ENCODE results near the gene RBM22.
A peak's percentile ranks its signal among the peaks of the same experiment; 100 is the strongest.

DNA sequence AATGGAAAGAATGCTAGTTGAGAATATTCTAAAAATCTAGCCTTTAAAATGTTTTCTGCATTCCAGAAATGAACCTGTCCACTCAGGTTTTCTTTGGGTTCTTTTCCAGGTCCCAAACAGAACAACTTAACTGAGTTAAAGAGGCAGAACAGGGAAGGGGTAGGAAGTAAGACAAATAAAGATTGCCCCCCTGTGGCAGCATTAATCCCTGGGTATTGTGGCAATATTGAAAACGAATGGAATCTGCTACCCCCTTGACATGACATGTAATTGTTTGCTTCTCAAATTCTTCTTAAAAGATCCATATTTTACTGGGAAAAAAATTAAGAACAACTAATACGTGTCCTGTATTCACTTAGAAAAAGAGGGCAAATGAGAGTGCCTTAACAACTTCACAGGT lies 9.3 kb upstream of the RBM22 start:
- TF ChIP-seq POLR2AphosphoS5 (IDR thresholded peaks at IDR 0.05; ENCODE audit: low read depth, low read length) (no peak), CTCF (IDR thresholded peaks at IDR 0.05) (peak; percentile 52), RFX5 (IDR thresholded peaks at IDR 0.05; ENCODE audit: low read length) (no peak), EZH2phosphoT487 (IDR thresholded peaks at IDR 0.05; ENCODE audit: borderline replicate concordance, low read depth) (no peak), EP300 (IDR thresholded peaks at IDR 0.05; ENCODE audit: borderline replicate concordance in 1 of 2, low read depth in 1 of 2, low read length in 1 of 2) (no peak), NFIC (IDR thresholded peaks at IDR 0.05; ENCODE audit: borderline replicate concordance) (no peak), NRF1 (IDR thresholded peaks at IDR 0.05; ENCODE audit: low read depth, low read length) (no peak), GATA2 (CRISPR knock-in tag; IDR thresholded peaks at IDR 0.05) (no peak), RAD21 (IDR thresholded peaks at IDR 0.05; ENCODE audit: low read length) (peak; percentile 50), JUND (IDR thresholded peaks at IDR 0.05) (no peak), FOXM1 (IDR thresholded peaks at IDR 0.05; ENCODE audit: low read depth) (no peak)
- TF ChIP-seq, protein P1, sequence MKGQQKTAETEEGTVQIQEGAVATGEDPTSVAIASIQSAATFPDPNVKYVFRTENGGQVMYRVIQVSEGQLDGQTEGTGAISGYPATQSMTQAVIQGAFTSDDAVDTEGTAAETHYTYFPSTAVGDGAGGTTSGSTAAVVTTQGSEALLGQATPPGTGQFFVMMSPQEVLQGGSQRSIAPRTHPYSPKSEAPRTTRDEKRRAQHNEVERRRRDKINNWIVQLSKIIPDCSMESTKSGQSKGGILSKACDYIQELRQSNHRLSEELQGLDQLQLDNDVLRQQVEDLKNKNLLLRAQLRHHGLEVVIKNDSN (IDR thresholded peaks at IDR 0.05; ENCODE audit: borderline replicate concordance, low read depth): no peak

Measured in SK-N-SH (cell line).